Common myeloid progenitor, CD34-positive (primary cell): ENCODE results near the gene LINGO3.

ENCODE experiments used
- CTCF ChIA-PET: fragments of 350-600 bp; sonication (Branson Sonifier 250); formaldehyde crosslinking; loops from one replicate; lab custom pipeline; 2021; ENCODE audit warnings: antibody characterized with exemption; lab: Charles Lee
- POLR2A ChIA-PET: fragments of 350-600 bp; sonication (Branson Sonifier 250); formaldehyde crosslinking; loops from one replicate; lab custom pipeline; 2021; ENCODE audit warnings: antibody characterized with exemption; lab: Charles Lee
- DNase-seq, 3 donors: peaks; one replicate each; pipeline versions ENCODE4 v3.0.0 to v3.0.0-alpha.2; 2013
- H3K27ac ChIP-seq, 2 experiments: 1 replicate in 1 of 2; 2 replicates in 1 of 2; pipeline ENCODE4 v1.7.0; 2013; ENCODE audit warnings: inconsistent platforms in 2 of 2, low read length in 2 of 2, mild to moderate bottlenecking in 2 of 2, low read depth in 1 of 2, moderate library complexity in 1 of 2; ENCODE audit not compliant: severe bottlenecking in 2 of 2, insufficient read depth in 1 of 2, poor library complexity in 1 of 2
- H3K27me3 ChIP-seq, 5 experiments: replicated peaks in 2 of 5; 1 replicate in 3 of 5; 2 replicates in 2 of 5; pipeline versions ENCODE4 v1.6.1 to v1.7.0; 2013; ENCODE audit warnings: low read length in 4 of 5, mild to moderate bottlenecking in 2 of 5, moderate library complexity in 2 of 5, inconsistent platforms in 1 of 5; ENCODE audit not compliant: insufficient read depth in 5 of 5, control insufficient read depth in 4 of 5
- H3K36me3 ChIP-seq, 4 experiments: 1 replicate in 2 of 4; 2 replicates in 2 of 4; pipeline versions ENCODE4 v1.6.1 to v1.7.0; 2013; ENCODE audit warnings: low read length in 3 of 4, control low read depth in 1 of 4, mild to moderate bottlenecking in 1 of 4; ENCODE audit not compliant: control insufficient read depth in 4 of 4, insufficient read depth in 4 of 4
- H3K4me1 ChIP-seq, 4 experiments: 1 replicate in 3 of 4; 2 replicates in 1 of 4; pipeline versions ENCODE4 v1.6.1 to v1.7.1; 2013; ENCODE audit warnings: low read length in 3 of 4, mild to moderate bottlenecking in 3 of 4, control low read depth in 1 of 4, inconsistent platforms in 1 of 4, moderate library complexity in 1 of 4; ENCODE audit not compliant: control insufficient read depth in 4 of 4, insufficient read depth in 4 of 4; ENCODE audit errors: control extremely low read depth in 1 of 4
- H3K4me3 ChIP-seq, 7 experiments: 1 replicate in 4 of 7; 2 replicates in 3 of 7; pipeline versions ENCODE4 v1.5.1 to v1.7.0; 2013; ENCODE audit warnings: mild to moderate bottlenecking in 7 of 7, low read length in 6 of 7, moderate library complexity in 6 of 7, inconsistent platforms in 2 of 7, low read depth in 2 of 7, control low read depth in 1 of 7; ENCODE audit not compliant: insufficient read depth in 4 of 7, control insufficient read depth in 1 of 7; ENCODE audit errors: extremely low read depth in 1 of 7
- H3K9me3 ChIP-seq, 5 experiments: 1 replicate in 4 of 5; 2 replicates in 1 of 5; pipeline versions ENCODE4 v1.6.1 to v1.7.1; 2013; ENCODE audit warnings: low read length in 4 of 5, mild to moderate bottlenecking in 2 of 5, inconsistent platforms in 1 of 5, low read depth in 1 of 5, moderate library complexity in 1 of 5; ENCODE audit not compliant: control insufficient read depth in 4 of 5, insufficient read depth in 2 of 5; ENCODE audit errors: control extremely low read depth in 1 of 5
- WGBS: methylation state at CpG from one replicate; pipeline ENCODE4 v1.1.5; 2013; ENCODE audit not compliant: insufficient coverage; 5-methylcytosine and 5-hydroxymethylcytosine counted together

The LINGO3 gene

DNA sequence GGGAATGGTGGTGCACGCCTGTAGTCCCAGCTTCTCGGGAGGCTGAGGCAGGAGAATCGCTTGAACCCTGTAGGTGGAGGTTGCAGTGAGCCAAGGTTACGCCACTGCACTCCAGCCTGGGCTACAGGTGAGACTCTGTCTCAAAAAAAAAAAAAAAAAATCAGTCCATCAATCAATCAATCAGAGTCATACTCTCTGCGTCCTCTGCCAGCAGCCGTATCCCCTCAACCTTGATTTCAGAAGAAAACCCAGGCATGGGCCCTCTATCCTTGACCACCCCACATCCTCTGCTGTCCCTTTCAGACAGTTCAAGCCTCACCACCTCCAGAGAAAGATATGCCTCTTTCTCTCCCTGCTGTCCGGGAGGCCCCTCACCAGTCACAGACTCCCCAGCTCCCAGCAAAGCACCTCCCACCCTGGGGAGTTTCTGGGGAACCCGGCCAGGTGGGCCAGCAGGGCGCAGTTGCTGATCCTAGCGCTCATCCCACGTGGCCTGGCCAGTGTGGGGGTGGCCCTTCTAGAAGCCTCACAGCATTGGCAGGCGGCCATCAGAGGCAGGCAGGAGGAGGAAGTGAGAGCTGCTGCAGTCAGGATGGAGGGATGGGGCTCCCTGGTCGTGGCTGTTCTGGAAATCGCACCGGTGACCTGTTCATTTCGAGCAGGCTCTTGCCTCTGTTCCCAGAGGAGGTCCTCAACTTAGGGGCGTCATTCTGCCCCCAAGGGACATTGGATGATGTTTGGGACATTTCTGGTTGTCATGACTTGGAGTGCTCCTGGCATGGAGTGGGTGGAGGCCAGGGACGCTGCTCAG, 41.6 kb downstream of the LINGO3 start:
- 35% methylated on average over 16 of the region's 18 CpGs for WGBS
- Histone ChIP-seq H3K27me3 (no peaks in the 10 kb centered on the region), H3K9me3 (no peaks in the 10 kb centered on the region), H3K4me1 (peaks cover 5 to 58% (median 54%) of the 10 kb centered on the region in 4 experiments), H3K36me3 (peaks cover 0 to 2% (median under 1%) of the 10 kb centered on the region in 4 experiments), H3K27ac (peak overlapping the region in 1 of 2 experiments; percentile 65), H3K4me3 (peak overlapping the region in 3 of 7 experiments; percentile 28 to 38 (median 34))
- ChIA-PET CTCF (interaction anchor here (0.7 to 1.8 kb wide), 3 partner anchors 10 to 27 kb away, joined by 3 to 5 read pairs (median 3); partner anchors contain the start of gene JSRP1), POLR2A (interaction anchor here (0.7 to 0.8 kb wide), 2 partner anchors 28 to 517 kb away, joined by 4 read pairs; partner anchors contain the start of gene SGTA)
- peak; percentile 80 to 81 (median 81) for DNase-seq

GRCh38 chr19:2261438-2262172, 46.3 kb downstream of the LINGO3 start:
- POLR2A ChIA-PET: no interaction called here
- Histone ChIP-seq H3K27ac (no peak overlapping the region), H3K27me3 (no peaks in the 10 kb centered on the region), H3K9me3 (no peaks in the 10 kb centered on the region), H3K4me1 (peaks cover 0 to 44% (median 35%) of the 10 kb centered on the region in 4 experiments), H3K36me3 (no peaks in the 10 kb centered on the region), H3K4me3 (no peak overlapping the region)
- 96% methylated on average over 5 of the region's 7 CpGs for WGBS
- CTCF ChIA-PET: interaction anchor here (0.6 to 3.4 kb wide), 4 partner anchors 9 to 181 kb away, joined by 3 to 13 read pairs (median 4); no protein-coding TSS in a partner anchor
- DNase-seq: peak; percentile 44 to 65 (median 63)

DNA sequence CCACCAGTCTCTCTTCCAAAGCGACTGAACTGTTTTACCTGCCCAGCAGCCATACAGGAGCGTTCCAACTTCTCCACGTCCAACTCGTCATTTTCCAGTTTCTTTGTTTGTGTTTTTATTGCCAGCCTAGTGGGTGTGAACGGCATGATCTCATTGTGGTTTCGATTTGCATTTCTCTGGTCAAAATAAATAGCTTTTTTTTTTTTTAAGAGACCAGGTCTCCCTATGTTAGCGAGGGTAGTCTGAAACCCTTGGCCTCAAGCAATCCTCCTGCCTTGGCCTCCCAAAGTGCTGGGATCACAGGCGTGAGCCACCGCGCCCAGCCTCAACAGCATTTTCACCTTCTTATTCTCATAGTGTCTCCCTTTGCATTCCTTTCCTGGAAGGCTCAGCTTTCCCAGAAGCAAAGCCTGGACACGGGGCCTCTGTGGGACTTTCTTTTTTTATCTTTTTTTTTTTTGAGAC, 47.6 kb downstream of the LINGO3 start:
- Histone ChIP-seq H3K27ac (no peak overlapping the region), H3K36me3 (no peaks in the 10 kb centered on the region), H3K4me1 (peaks cover 0 to 32% (median 24%) of the 10 kb centered on the region in 4 experiments), H3K27me3 (no peaks in the 10 kb centered on the region), H3K4me3 (no peak overlapping the region), H3K9me3 (no peaks in the 10 kb centered on the region)
- ChIA-PET CTCF (interaction anchor here (0.6 to 3.4 kb wide), 8 partner anchors 11 to 789 kb away, joined by 3 to 13 read pairs (median 4); no protein-coding TSS in a partner anchor), POLR2A (no interaction called here)
- WGBS: 93% methylated on average over 10 of the region's 11 CpGs
- no peak for DNase-seq

GRCh38 chr19:2259336-2259735, 48.6 kb downstream of the LINGO3 start:
- H3K27ac ChIP-seq: no peak overlapping the region

More at GRCh38 chr19:2259336-2259735, 48.6 kb downstream of the LINGO3 start:
- POLR2A ChIA-PET: no interaction called here
- Histone ChIP-seq H3K9me3 (no peaks in the 10 kb centered on the region), H3K27me3 (no peaks in the 10 kb centered on the region), H3K36me3 (no peaks in the 10 kb centered on the region), H3K4me1 (peaks cover 0 to 23% (median 16%) of the 10 kb centered on the region in 4 experiments), H3K4me3 (no peak overlapping the region)
- 98% methylated on average over 5 of the region's 5 CpGs for WGBS
- no peak for DNase-seq
- CTCF ChIA-PET: interaction anchor here (1.1 to 3.4 kb wide), 4 partner anchors 12 to 21 kb away, joined by 4 to 13 read pairs (median 5); no protein-coding TSS in a partner anchor
